GM18907 (cell line): ENCODE results near the gene RUFY1.
"Not testable (repeated sequence)": the region's sequence is repeated elsewhere in the genome, so short reads cannot be mapped to it uniquely, and the experiment has no call there.

Experiments
- ATAC-seq: cut with Tn5 transposase; IDR thresholded peaks from one replicate; pipeline ENCODE4 v1.9.1; 2021; ENCODE audit warnings: mild to moderate bottlenecking, moderate library complexity; ENCODE audit not compliant: unreplicated experiment

The RUFY1 gene

DNA sequence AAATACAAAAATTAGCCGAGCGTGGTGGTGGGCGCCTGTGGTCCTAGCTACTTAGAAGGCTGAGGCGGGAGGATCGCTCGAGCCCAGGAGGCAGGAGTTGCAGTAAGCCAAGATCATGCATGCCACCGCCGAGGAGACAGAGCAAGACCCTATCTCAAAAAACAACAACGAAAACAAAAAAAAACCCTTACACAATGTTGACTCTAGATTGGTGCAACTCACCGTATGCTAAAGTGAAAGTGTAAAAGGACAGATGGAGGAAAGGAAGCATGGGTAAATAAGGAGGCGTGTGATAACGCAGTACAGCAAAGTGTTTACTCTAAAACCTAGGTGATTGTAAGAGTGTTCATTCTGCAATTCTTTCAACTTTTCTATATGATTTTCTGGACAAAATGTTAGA is 15.9 kb upstream of the RUFY1 start:
- peak; percentile 46 for ATAC-seq

- no peak for ATAC-seq
Observed at GRCh38 chr5:179536676-179537075, 13.7 kb upstream of the RUFY1 start.

DNA sequence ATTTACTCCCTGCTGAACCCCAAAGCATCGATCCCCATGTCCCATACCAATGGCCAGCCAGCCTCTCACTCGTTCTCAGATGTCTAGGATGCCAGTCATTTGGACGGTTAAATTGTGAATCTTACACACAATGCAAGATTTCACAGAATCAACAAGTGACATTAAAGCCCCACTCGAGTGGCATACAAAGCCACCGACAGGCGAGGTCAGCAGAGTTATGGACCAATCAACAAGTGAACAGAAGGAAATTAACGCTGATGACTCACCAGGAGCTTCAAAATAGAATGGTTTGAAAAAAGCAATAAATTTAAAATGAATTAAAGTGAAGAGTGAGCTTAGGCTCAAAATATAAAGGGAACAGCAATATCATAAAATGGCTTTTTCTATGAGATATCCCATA is 8.2 kb upstream of the RUFY1 start:
- ATAC-seq = no peak

- ATAC-seq = not testable (repeated sequence)
Observed at GRCh38 chr5:179543275-179543674, 7.1 kb upstream of the RUFY1 start.

DNA sequence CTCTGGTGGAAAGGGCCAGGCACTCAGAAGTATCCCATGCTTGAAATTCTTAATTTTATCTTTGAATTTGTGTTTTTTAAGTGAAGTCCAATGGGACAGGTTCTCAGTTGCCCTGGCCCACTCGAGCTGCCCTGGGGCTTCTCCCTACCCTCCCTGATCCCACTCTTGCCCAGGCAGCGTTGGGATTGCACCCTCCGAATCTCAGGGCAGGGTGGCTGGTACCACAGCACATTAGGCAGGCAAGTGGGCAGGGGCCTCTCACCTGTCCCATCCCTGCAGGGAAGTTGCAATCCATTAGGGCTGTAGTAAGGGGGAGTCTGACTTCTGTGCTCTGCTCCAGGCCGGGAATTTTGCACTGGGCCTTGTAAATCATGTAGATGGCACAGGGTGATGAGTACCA is 2.7 kb downstream of the RUFY1 start:
- ATAC-seq = no peak

DNA sequence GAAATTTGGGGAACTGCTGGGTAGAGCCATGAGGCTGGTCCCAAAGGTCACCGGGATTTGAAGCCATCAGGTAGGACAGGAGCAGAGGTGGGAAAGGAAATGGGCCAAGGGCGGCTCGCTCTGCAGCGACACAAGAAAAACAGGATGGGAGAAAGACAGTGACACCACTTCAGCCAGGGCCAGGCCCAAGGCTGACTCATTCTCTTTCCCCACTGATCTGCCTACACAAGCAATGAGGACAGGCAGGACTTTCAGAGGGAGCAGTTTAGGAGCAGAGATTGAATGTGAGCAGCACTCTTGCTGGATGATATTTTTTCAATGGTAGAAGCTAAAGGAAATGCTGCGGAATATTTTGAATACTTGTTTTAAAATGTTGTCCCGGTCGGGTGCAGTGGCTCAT is 3.5 kb downstream of the RUFY1 start:
- ATAC-seq = no peak

GRCh38 chr5:179554981-179555380 is 4.6 kb downstream of the RUFY1 start:
- no peak for ATAC-seq

- ATAC-seq = not testable (repeated sequence)
Observed at GRCh38 chr5:179558261-179558799, 8.0 kb downstream of the RUFY1 start.

DNA sequence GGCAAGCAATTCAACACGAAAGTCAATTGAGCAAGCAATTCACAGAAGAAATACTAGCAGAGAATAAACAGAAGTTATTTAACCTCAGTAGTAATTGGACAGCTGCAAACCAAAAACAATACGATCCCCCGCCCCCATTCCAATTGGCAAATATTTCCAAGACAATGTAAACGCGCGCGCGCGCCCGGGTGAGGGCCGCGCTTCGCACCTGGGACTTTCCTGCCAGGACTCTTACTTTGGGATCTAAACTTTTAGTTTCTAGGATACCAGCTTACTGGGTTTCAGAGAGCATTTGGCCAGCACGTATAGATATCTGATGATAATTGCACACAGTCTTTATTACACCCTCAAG is 8.6 kb downstream of the RUFY1 start:
- peak; percentile 3 for ATAC-seq

- ATAC-seq = peak; percentile 99
Observed at GRCh38 chr5:179559284-179560252, 9.2 kb downstream of the RUFY1 start.

DNA sequence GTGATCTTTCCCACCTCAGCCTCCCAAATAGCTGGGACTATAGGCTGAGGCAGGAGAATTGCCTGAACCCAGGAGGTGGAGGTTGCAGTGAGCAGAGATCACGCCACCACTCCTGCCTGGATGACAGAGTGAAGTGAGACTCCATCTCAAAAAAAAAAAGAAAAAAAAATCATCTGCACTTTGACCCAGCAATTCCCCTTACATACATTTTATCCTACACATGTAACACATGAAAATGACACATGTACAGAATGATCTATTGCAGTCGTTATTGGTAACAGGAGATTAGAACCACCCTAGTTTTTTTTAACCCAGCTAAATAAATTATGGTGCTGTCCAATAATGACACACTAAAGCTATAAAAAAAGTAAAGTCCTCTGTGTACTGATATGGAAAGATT is 14.2 kb downstream of the RUFY1 start:
- no peak for ATAC-seq

DNA sequence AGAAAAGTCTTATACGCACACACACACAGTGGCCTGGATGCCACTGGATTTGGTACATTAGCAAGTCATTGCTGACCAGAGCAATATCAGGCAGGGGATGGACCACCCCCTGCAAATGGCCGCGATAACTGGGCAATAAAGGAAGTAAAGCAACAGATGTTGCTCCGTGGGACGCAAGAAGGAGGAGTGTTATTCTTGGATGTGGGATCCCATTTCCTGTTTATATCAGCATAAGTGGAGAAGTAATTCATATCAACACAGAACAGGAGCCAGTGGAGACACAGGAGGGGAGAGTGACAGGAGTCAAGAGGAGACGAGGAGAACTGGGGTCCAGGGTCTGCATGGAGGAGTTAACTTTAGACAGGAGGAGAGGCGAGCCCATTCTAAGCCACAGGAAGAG is 18.4 kb downstream of the RUFY1 start:
- no peak for ATAC-seq

DNA sequence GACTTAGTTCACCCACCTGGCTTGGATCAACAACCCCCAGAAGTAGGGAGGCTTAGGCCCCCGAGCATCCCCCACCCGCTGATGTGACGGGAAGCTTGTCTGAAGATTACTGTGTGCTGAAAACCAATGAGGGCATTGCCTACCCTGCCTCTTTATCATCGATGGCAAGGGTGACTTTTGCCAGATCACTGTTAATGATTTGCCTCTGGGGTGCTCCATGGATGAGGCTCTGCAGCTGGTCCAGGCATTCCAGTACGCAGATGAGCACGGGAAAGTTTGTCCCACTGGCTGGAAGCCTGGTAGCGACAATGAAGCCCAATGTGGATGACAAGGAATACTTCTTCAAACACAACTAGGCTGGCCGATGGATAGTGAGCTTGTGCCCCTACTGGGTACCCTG is 22.0 kb downstream of the RUFY1 start:
- ATAC-seq = no peak

DNA sequence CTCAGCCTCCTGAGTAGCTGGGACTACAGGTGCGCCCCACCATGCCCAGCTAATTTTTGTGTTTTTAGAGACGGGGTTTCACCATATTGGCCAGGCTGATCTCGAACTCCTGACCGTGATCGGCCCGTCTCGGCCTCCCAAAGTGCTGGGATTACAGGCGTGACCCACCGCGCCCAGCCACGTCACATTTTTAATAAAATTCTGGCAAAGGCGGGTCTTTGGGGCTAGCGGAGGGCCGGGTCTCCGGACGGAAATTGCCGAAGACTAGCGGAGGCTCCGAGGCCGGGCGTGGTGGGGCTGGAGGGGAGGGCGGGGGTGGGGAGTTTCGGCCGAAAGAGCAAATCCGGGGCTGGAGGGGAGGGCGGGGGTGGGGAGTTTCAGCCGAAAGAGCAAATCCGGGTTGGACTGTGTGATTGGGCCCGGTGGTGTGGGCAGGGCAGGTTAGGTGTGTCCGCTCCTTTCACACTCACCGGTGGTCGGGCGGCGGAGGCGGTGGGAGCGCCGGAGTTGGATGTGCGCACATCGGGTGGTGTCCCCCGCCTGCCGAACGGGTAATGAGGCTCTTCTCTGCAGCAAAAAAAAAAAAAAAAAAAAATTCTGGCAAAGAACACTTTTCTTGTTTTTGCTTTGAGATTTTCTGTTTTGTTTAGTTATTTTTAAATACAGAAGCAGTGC is 27.1 kb downstream of the RUFY1 start:
- no peak for ATAC-seq

GRCh38 chr5:179585941-179586401 is 35.6 kb downstream of the RUFY1 start:
- no peak for ATAC-seq

DNA sequence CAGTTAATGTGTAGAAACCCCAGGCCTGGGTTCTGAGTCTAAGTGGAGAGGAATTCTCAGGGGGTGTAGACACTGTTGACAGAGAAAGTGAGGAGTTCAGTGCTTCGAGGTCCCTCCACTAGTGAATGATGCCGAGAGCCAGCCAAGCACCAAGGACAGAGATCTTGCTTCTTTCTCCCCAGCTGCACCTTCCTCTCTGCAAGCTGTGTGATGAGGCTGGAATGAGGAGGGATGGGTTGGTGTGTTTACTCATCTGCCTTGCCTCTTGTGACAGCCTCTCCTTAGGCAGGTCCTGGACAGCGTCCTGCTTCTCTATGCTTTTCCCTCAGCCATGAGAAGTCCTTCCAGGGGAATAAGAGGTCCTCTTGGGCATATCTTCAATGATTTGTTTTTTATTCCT is 37.8 kb downstream of the RUFY1 start:
- ATAC-seq = no peak

DNA sequence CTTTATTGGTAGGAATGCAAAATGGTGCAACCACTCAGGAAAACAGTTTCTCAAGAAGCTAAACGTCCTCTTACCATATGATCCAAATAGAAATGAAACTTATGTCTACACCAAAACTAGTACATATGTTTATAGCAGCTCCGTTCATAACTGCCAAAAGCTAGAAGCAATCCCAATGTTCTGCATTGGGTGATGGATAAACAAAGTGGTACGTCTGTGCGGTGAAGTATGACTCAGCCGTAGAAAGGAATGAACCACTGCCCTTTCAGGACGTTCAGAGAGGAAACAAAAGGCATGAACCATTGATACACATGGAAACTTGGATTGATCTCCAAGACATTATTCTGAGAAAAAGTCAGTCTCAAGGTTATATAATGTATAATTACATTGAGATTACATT is 45.6 kb downstream of the RUFY1 start:
- no peak for ATAC-seq

GRCh38 chr5:179596421-179596820 is 46.1 kb downstream of the RUFY1 start:
- ATAC-seq = no peak

GRCh38 chr5:179599100-179599499 is 48.7 kb downstream of the RUFY1 start:
- no peak for ATAC-seq

DNA sequence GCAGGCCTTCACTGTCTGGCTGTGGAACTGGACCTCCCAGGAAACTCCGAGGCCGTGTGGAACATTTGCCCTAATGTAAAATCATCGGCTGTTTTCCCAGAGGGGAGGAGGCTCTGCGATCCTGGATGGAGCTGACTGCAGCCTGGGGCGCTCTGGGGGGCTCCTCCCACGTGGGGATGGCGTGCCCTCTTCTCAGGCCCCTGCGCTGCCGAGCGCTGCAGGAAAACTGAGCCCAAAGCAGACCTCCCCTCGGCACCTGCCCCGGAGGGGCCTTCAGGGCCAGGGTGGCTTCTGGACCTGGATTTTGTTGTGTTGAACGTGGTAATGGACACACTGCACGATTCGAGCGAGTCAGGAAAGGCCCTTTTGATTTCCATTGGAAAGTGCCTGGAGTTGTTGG is 49.2 kb downstream of the RUFY1 start:
- ATAC-seq = no peak

- no peak for ATAC-seq
Observed at GRCh38 chr5:179599973-179600372, 49.6 kb downstream of the RUFY1 start.
